ENCODE data around the gene IGF1R.

Gene IGF1R

GRCh38 chr15:98965597-98965996, 317.3 kb downstream of the IGF1R start:
- H3K27me3 ChIP-seq (ENCODE audit: low read depth, low read length): no peaks in the 10 kb centered on the region
- no peak overlapping the region for H3K27ac ChIP-seq (ENCODE audit: low read length)
- peaks cover 18 to 22% of the 10 kb centered on the region in 2 donors for H3K36me3 ChIP-seq (ENCODE audit: control insufficient read depth in 1 of 2, insufficient read depth in 2 of 2, low read length in 2 of 2)
- H3K4me3 ChIP-seq (ENCODE audit: low read depth in 1 of 2, low read length in 2 of 2): no peak overlapping the region
- peaks cover 0 to 4% of the 10 kb centered on the region in 2 donors for H3K4me1 ChIP-seq (ENCODE audit: control insufficient read depth in 1 of 2, insufficient read depth in 2 of 2, low read length in 2 of 2)
- peaks cover 0 to 13% of the 10 kb centered on the region in 2 donors for H3K9me3 ChIP-seq (ENCODE audit: control insufficient read depth in 1 of 2, low read length in 2 of 2)

DNA sequence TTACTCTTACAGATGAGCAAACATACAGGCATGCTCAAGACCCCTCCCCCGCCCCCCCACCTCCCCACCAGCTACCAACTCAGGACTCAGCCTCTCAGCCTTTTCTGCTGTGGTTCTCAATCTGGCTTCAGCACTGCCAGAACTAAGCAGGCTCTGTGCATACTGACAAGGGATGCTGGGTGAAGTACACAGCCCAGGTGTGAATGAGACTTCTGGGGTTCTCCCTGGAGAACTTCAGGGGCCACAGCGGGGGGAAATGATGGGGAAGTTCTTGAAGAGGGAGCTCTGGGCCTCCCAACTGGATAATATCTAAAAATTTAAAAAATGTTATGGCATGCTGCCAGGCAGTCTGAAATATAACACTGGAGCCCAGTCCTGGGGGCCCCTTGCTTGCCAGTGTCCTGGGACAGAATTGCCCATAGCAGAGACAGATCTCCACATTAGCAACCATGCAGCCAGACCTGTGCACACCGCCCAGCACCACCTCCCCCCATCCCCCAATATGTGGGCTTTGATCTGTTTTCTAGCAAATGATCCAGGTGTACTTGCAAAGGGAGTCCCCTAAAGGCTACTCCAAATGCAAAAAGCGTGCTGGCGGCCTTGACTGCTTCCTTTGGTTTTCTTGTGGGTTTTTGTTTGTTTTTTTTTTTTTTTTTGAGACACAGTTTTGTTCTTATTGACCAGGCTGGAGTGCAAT, 317.9 kb downstream of the IGF1R start:
- Histone ChIP-seq H3K9me3 (ENCODE audit: control insufficient read depth in 1 of 2, low read length in 2 of 2) (peaks cover 0 to 13% of the 10 kb centered on the region in 2 donors), H3K4me1 (ENCODE audit: control insufficient read depth in 1 of 2, insufficient read depth in 2 of 2, low read length in 2 of 2) (peaks cover 0 to 4% of the 10 kb centered on the region in 2 donors), H3K36me3 (ENCODE audit: control insufficient read depth in 1 of 2, insufficient read depth in 2 of 2, low read length in 2 of 2) (peaks cover 15 to 17% of the 10 kb centered on the region in 2 donors), H3K4me3 (ENCODE audit: low read depth in 1 of 2, low read length in 2 of 2) (no peak overlapping the region), H3K27me3 (ENCODE audit: low read depth, low read length) (no peaks in the 10 kb centered on the region), H3K27ac (ENCODE audit: low read length) (no peak overlapping the region)

- peaks cover 0 to 4% of the 10 kb centered on the region in 2 donors for H3K4me1 ChIP-seq (ENCODE audit: control insufficient read depth in 1 of 2, insufficient read depth in 2 of 2, low read length in 2 of 2)
- H3K36me3 ChIP-seq (ENCODE audit: control insufficient read depth in 1 of 2, insufficient read depth in 2 of 2, low read length in 2 of 2): peaks cover 7 to 8% of the 10 kb centered on the region in 2 donors
- H3K9me3 ChIP-seq (ENCODE audit: control insufficient read depth in 1 of 2, low read length in 2 of 2): peaks cover 0 to 6% of the 10 kb centered on the region in 2 donors
- H3K27me3 ChIP-seq (ENCODE audit: low read depth, low read length): no peaks in the 10 kb centered on the region
- no peak overlapping the region for H3K4me3 ChIP-seq (ENCODE audit: low read depth in 1 of 2, low read length in 2 of 2)
- no peak overlapping the region for H3K27ac ChIP-seq (ENCODE audit: low read length)
Observed at GRCh38 chr15:98967096-98967495, 318.8 kb downstream of the IGF1R start.

- Histone ChIP-seq H3K4me1 (ENCODE audit: control insufficient read depth in 1 of 2, insufficient read depth in 2 of 2, low read length in 2 of 2) (peaks cover 0 to 4% of the 10 kb centered on the region in 2 donors), H3K9me3 (ENCODE audit: control insufficient read depth in 1 of 2, low read length in 2 of 2) (no peaks in the 10 kb centered on the region), H3K27me3 (ENCODE audit: low read depth, low read length) (no peaks in the 10 kb centered on the region)
Observed at GRCh38 chr15:98967916-98968315, 319.6 kb downstream of the IGF1R start.

GRCh38 chr15:98968576-98968975, 320.2 kb downstream of the IGF1R start:
- H3K27me3 ChIP-seq (ENCODE audit: low read depth, low read length): no peaks in the 10 kb centered on the region
- H3K27ac ChIP-seq (ENCODE audit: low read length): no peak overlapping the region
- peaks cover 0 to 4% of the 10 kb centered on the region in 2 donors for H3K4me1 ChIP-seq (ENCODE audit: control insufficient read depth in 1 of 2, insufficient read depth in 2 of 2, low read length in 2 of 2)
- no peaks in the 10 kb centered on the region for H3K36me3 ChIP-seq (ENCODE audit: control insufficient read depth in 1 of 2, insufficient read depth in 2 of 2, low read length in 2 of 2)
- no peaks in the 10 kb centered on the region for H3K9me3 ChIP-seq (ENCODE audit: control insufficient read depth in 1 of 2, low read length in 2 of 2)
- no peak overlapping the region for H3K4me3 ChIP-seq (ENCODE audit: low read depth in 1 of 2, low read length in 2 of 2)

More at GRCh38 chr15:98967916-98968315, 319.6 kb downstream of the IGF1R start:
- Histone ChIP-seq H3K4me3 (ENCODE audit: low read depth in 1 of 2, low read length in 2 of 2) (no peak overlapping the region), H3K36me3 (ENCODE audit: control insufficient read depth in 1 of 2, insufficient read depth in 2 of 2, low read length in 2 of 2) (no peaks in the 10 kb centered on the region), H3K27ac (ENCODE audit: low read length) (no peak overlapping the region)

DNA sequence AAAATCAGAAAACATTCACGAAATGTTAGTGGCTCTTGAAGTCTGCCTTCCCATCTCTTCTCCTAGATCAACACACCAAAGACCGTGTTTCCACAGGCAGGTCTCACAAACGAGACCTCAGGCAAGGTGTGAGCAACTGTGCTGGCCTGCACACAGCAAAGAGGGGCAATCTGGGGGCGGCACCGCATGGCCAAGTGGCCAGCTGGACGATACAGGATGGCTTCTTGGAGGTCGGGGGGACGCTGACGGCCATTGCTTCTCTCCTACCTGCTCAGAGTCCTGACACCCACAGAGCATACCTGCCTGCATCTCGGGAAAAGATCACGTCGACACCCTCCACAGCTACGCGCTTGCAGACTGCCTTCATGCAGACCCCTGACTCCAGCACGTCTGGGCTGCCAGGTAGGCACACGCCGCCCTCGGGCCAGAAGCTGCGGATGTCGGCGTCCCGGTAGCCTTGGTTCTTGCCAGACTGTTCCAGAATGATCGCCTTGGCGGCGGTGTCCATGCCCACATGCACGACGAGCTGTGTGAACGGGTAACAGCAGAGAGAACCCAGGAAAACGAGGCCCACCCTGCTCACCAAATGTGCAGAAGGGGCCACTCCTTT, 320.9 kb downstream of the IGF1R start:
- H3K36me3 ChIP-seq (ENCODE audit: control insufficient read depth in 1 of 2, insufficient read depth in 2 of 2, low read length in 2 of 2): no peaks in the 10 kb centered on the region
- H3K9me3 ChIP-seq (ENCODE audit: control insufficient read depth in 1 of 2, low read length in 2 of 2): no peaks in the 10 kb centered on the region
- H3K27me3 ChIP-seq (ENCODE audit: low read depth, low read length): no peaks in the 10 kb centered on the region
- peaks cover 0 to 4% of the 10 kb centered on the region in 2 donors for H3K4me1 ChIP-seq (ENCODE audit: control insufficient read depth in 1 of 2, insufficient read depth in 2 of 2, low read length in 2 of 2)
- no peak overlapping the region for H3K4me3 ChIP-seq (ENCODE audit: low read depth in 1 of 2, low read length in 2 of 2)
- no peak overlapping the region for H3K27ac ChIP-seq (ENCODE audit: low read length)

GRCh38 chr15:98970799-98971198, 322.5 kb downstream of the IGF1R start:
- Histone ChIP-seq H3K4me1 (ENCODE audit: control insufficient read depth in 1 of 2, insufficient read depth in 2 of 2, low read length in 2 of 2) (peaks cover 0 to under 1% of the 10 kb centered on the region in 2 donors), H3K9me3 (ENCODE audit: control insufficient read depth in 1 of 2, low read length in 2 of 2) (no peaks in the 10 kb centered on the region), H3K36me3 (ENCODE audit: control insufficient read depth in 1 of 2, insufficient read depth in 2 of 2, low read length in 2 of 2) (no peaks in the 10 kb centered on the region), H3K27ac (ENCODE audit: low read length) (no peak overlapping the region), H3K27me3 (ENCODE audit: low read depth, low read length) (no peaks in the 10 kb centered on the region), H3K4me3 (ENCODE audit: low read depth in 1 of 2, low read length in 2 of 2) (no peak overlapping the region)

DNA sequence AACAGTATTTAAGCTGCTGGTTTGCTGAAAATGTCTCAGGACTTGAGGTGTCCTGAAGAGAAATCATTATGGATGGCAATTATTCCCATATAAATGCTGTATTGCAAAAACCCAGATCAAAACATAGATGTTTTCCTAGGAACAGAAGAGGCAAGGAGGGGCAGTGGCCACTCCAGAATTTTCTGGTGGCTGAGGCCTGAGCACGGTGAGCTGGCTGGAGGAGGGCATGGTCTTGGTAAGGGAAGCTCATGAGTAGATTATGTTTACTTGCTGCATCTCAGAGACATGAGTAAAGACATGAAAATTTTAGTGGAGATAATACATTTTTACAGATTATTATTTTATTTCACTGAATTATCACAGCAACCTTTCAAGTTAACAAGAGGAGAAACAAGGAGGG, 328.2 kb downstream of the IGF1R start:
- Histone ChIP-seq H3K4me1 (ENCODE audit: control insufficient read depth in 1 of 2, insufficient read depth in 2 of 2, low read length in 2 of 2) (no peaks in the 10 kb centered on the region), H3K36me3 (ENCODE audit: control insufficient read depth in 1 of 2, insufficient read depth in 2 of 2, low read length in 2 of 2) (no peaks in the 10 kb centered on the region), H3K27ac (ENCODE audit: low read length) (no peak overlapping the region), H3K27me3 (ENCODE audit: low read depth, low read length) (no peaks in the 10 kb centered on the region), H3K9me3 (ENCODE audit: control insufficient read depth in 1 of 2, low read length in 2 of 2) (no peaks in the 10 kb centered on the region), H3K4me3 (ENCODE audit: low read depth in 1 of 2, low read length in 2 of 2) (no peak overlapping the region)

DNA sequence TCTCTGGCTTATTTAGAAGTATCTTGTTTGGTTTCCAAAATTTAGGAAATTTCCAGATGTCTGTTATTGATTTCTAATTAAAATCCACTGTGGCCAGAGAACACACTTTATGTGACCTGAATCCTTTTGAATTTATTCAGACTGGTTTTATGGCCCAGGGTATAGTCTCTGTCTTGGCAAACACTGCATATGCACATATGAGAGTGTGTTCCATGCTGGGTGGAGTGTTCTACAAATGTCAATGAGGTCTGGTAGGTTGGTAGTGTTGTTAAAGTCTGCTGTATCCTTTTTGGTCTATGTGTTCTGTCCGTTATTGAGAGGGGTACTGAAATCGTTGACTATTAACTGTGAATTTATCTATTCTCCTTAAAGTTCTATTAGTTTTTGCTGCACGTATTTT, 329.1 kb downstream of the IGF1R start:
- Histone ChIP-seq H3K27me3 (ENCODE audit: low read depth, low read length) (no peaks in the 10 kb centered on the region), H3K4me3 (ENCODE audit: low read depth in 1 of 2, low read length in 2 of 2) (no peak overlapping the region), H3K4me1 (ENCODE audit: control insufficient read depth in 1 of 2, insufficient read depth in 2 of 2, low read length in 2 of 2) (no peaks in the 10 kb centered on the region), H3K9me3 (ENCODE audit: control insufficient read depth in 1 of 2, low read length in 2 of 2) (no peaks in the 10 kb centered on the region), H3K27ac (ENCODE audit: low read length) (no peak overlapping the region), H3K36me3 (ENCODE audit: control insufficient read depth in 1 of 2, insufficient read depth in 2 of 2, low read length in 2 of 2) (no peaks in the 10 kb centered on the region)

DNA sequence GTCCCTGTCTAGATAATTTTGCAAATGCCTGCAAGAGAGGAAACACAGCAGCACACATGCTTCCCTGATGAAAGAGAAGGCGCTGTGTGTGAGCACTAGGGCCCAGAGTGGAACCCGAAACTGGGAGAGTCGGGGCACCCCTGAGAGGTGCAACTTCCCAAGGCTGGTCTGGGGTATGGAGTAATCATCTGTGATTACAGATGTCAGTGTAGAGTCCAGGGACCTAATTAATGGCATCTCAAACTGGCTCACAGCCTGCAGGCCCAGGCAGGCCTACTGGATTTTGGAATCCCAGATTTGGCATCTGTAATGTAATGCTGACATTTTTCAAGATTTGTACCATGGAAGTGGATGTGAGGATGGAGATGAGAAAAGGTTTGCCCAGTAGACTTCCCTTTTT, 329.8 kb downstream of the IGF1R start:
- Histone ChIP-seq H3K9me3 (ENCODE audit: control insufficient read depth in 1 of 2, low read length in 2 of 2) (no peaks in the 10 kb centered on the region), H3K27ac (ENCODE audit: low read length) (no peak overlapping the region), H3K4me1 (ENCODE audit: control insufficient read depth in 1 of 2, insufficient read depth in 2 of 2, low read length in 2 of 2) (no peaks in the 10 kb centered on the region), H3K36me3 (ENCODE audit: control insufficient read depth in 1 of 2, insufficient read depth in 2 of 2, low read length in 2 of 2) (no peaks in the 10 kb centered on the region), H3K4me3 (ENCODE audit: low read depth in 1 of 2, low read length in 2 of 2) (no peak overlapping the region), H3K27me3 (ENCODE audit: low read depth, low read length) (no peaks in the 10 kb centered on the region)

GRCh38 chr15:98980899-98981228, 332.5 kb downstream of the IGF1R start:
- Histone ChIP-seq H3K27ac (ENCODE audit: low read length) (no peak overlapping the region), H3K4me1 (ENCODE audit: control insufficient read depth in 1 of 2, insufficient read depth in 2 of 2, low read length in 2 of 2) (no peaks in the 10 kb centered on the region)

More at GRCh38 chr15:98980899-98981228, 332.5 kb downstream of the IGF1R start:
- Histone ChIP-seq H3K9me3 (ENCODE audit: control insufficient read depth in 1 of 2, low read length in 2 of 2) (no peaks in the 10 kb centered on the region), H3K4me3 (ENCODE audit: low read depth in 1 of 2, low read length in 2 of 2) (no peak overlapping the region), H3K36me3 (ENCODE audit: control insufficient read depth in 1 of 2, insufficient read depth in 2 of 2, low read length in 2 of 2) (no peaks in the 10 kb centered on the region), H3K27me3 (ENCODE audit: low read depth, low read length) (no peaks in the 10 kb centered on the region)

All from muscle layer of duodenum (tissue), 2 donors.